Measurements from ENCODE around the gene SMYD3. TPM values are rescaled to one million over a fixed set of nuclear protein-coding genes. Genes with fewer than 3 reads are reported as not detected.

Gene SMYD3
- total and polyA plus RNA-seq, 11 donors, result 6.3 to 12.1 (median 9.5) TPM

- intact Hi-C loops (cut with DNase I), result no loop called here
- Histone ChIP-seq H3K4me1 (peaks cover 0 to 11% (median 3%) of the 10 kb centered on the region in 12 donors), H3K4me3 (no peak overlapping the region), H3K27ac (no peak overlapping the region), H3K27me3 (no peaks in the 10 kb centered on the region), H3K9me3 (no peaks in the 10 kb centered on the region), H3K36me3 (no peaks in the 10 kb centered on the region)
- 92 to 97% (median 96%) methylated on average over 3 of the region's 3 CpGs for WGBS, 4 donors
- DNase-seq, result no peak
- TF ChIP-seq POLR2A (IDR thresholded peaks at IDR 0.05) (no peak), CTCF (IDR thresholded peaks at IDR 0.05) (no peak)
- ATAC-seq, result no peak
Measured at GRCh38 chr1:245864872-245865271, 642.2 kb downstream of the SMYD3 start.

GRCh38 chr1:245863566-245864184, 643.4 kb downstream of the SMYD3 start:
- no peak overlapping the region for H3K27ac ChIP-seq
- 77 to 97% (median 84%) methylated on average over 9 to 10 of the region's 10 CpGs for WGBS, 4 donors
- no peak for DNase-seq
- intact Hi-C loops (cut with DNase I), result no loop called here
- no peaks in the 10 kb centered on the region for H3K9me3 ChIP-seq
- no peak for ATAC-seq
- H3K36me3 ChIP-seq, result no peaks in the 10 kb centered on the region
- peaks cover 0 to 11% (median 3%) of the 10 kb centered on the region in 12 donors for H3K4me1 ChIP-seq
- no peak overlapping the region for H3K4me3 ChIP-seq
- H3K27me3 ChIP-seq, result no peaks in the 10 kb centered on the region
- no peak for TF ChIP-seq POLR2A (IDR thresholded peaks at IDR 0.05)
- no peak for TF ChIP-seq CTCF (IDR thresholded peaks at IDR 0.05)

- H3K27ac ChIP-seq, result no peak overlapping the region
- 74 to 92% (median 86%) methylated on average over 6 of the region's 6 CpGs for WGBS, 4 donors
- no peak for TF ChIP-seq POLR2A (IDR thresholded peaks at IDR 0.05)
- no peak for TF ChIP-seq CTCF (IDR thresholded peaks at IDR 0.05)
- H3K27me3 ChIP-seq, result no peaks in the 10 kb centered on the region
- no peak for ATAC-seq
- H3K4me1 ChIP-seq, result peaks cover 0 to 11% (median 3%) of the 10 kb centered on the region in 12 donors
- no peaks in the 10 kb centered on the region for H3K9me3 ChIP-seq
- intact Hi-C loops (cut with DNase I), result no loop called here
- H3K36me3 ChIP-seq, result no peaks in the 10 kb centered on the region
- DNase-seq, result no peak
- H3K4me3 ChIP-seq, result no peak overlapping the region
Measured at GRCh38 chr1:245862812-245863540, 644.1 kb downstream of the SMYD3 start.

- 52 to 60% (median 57%) methylated on average over 8 of the region's 8 CpGs for WGBS, 4 donors
- Histone ChIP-seq H3K27me3 (no peaks in the 10 kb centered on the region), H3K4me1 (peaks cover 0 to 11% (median 3%) of the 10 kb centered on the region in 12 donors), H3K36me3 (no peaks in the 10 kb centered on the region), H3K9me3 (no peaks in the 10 kb centered on the region), H3K27ac (no peak overlapping the region), H3K4me3 (no peak overlapping the region)
- intact Hi-C loops (cut with DNase I), result no loop called here
- no peak for DNase-seq
- ATAC-seq, result peak in 1 of 4 donors; percentile 46
- TF ChIP-seq CTCF (IDR thresholded peaks at IDR 0.05), result no peak
- no peak for TF ChIP-seq POLR2A (IDR thresholded peaks at IDR 0.05)
Measured at GRCh38 chr1:245860657-245861544, 646.2 kb downstream of the SMYD3 start.

All from heart left ventricle (tissue), 16 donors.